Vein endothelial cell (primary cell): ENCODE results near the gene MAGEC2. TPM values are rescaled to one million over a fixed set of nuclear protein-coding genes. Genes with fewer than 3 reads are reported as not detected.

Source experiments
- total RNA-seq: library from RNA; depleted of rRNA; stranded (reverse); fragments of >200 nt; gene quantifications from 2 replicates; pipeline ENCODE4 v1.2.3, GENCODE V29; 2012

Gene MAGEC2
- not detected in 2 replicates for total RNA-seq

GRCh38 chrX:142204522-142205433 is at the start of gene MAGEC2:
Gene MAGEC2, minus strand, starts transcription at chrX:142205290. Its CDS starts 1,303 bp downstream, at chrX:142203987.

